ENCODE measurements around the gene YWHAQ.

Gene YWHAQ

GRCh38 chr2:9678544-9678943 is 47.7 kb upstream of the YWHAQ start (continued):
- TF ChIP-seq POU6F1 (CRISPR knock-in tag; IDR thresholded peaks at IDR 0.05; ENCODE audit: borderline replicate concordance, low read depth) (no peak), ZNF8 (CRISPR knock-in tag; IDR thresholded peaks at IDR 0.05) (no peak), TSHZ2 (CRISPR knock-in tag; IDR thresholded peaks at IDR 0.05) (no peak), TOX (CRISPR knock-in tag; IDR thresholded peaks at IDR 0.05; ENCODE audit: borderline replicate concordance) (no peak), PATZ1 (CRISPR knock-in tag; IDR thresholded peaks at IDR 0.05; ENCODE audit: borderline replicate concordance) (no peak), ZNF565 (CRISPR knock-in tag; conservative IDR thresholded peaks at IDR 0.05; ENCODE audit: low read depth) (no peak)

GRCh38 chr2:9675415-9676351 is 44.9 kb upstream of the YWHAQ start:
- TF ChIP-seq PATZ1 (CRISPR knock-in tag; IDR thresholded peaks at IDR 0.05; ENCODE audit: borderline replicate concordance) (peak; percentile 87; the same call in 1 of the 2 replicates), OSR1 (CRISPR knock-in tag; IDR thresholded peaks at IDR 0.05) (no peak), BACH2 (CRISPR knock-in tag; IDR thresholded peaks at IDR 0.05; ENCODE audit: borderline replicate concordance) (no peak), GLIS3 (CRISPR knock-in tag; IDR thresholded peaks at IDR 0.05) (no peak), ISL1 (CRISPR knock-in tag; IDR thresholded peaks at IDR 0.05) (peak; percentile 83), CREB5 (CRISPR knock-in tag; IDR thresholded peaks at IDR 0.05; ENCODE audit: low read depth) (peak; percentile 47; the same call in 1 of the 2 replicates)
- peak; percentile 89 for ATAC-seq

- no peak for ATAC-seq
- no peak for TF ChIP-seq TOX (CRISPR knock-in tag; IDR thresholded peaks at IDR 0.05; ENCODE audit: borderline replicate concordance)
- no peak for TF ChIP-seq ZNF70 (CRISPR knock-in tag; IDR thresholded peaks at IDR 0.05)
- TF ChIP-seq CREB5 (CRISPR knock-in tag; IDR thresholded peaks at IDR 0.05; ENCODE audit: low read depth): no peak
- no peak for TF ChIP-seq CSDC2 (CRISPR knock-in tag; IDR thresholded peaks at IDR 0.05)
- no peak for TF ChIP-seq ZC3H10 (CRISPR knock-in tag; IDR thresholded peaks at IDR 0.05)
These were observed 44.2 kb upstream of the YWHAQ start for GRCh38 chr2:9674891-9675414.

Measured in SK-N-SH treated with all-trans-retinoic acid at 6 μM for 48 hours (cell line).